Prostate gland (tissue), 2 donors: ENCODE results near the gene CMPK1.

Experiments
- POLR2A ChIP-seq: fragments of 450-650 bp; IDR thresholded peaks from one replicate; pipeline ENCODE4 v1.6.1; 2016; ENCODE audit warnings: antibody characterized with exemption, mild to moderate bottlenecking
- POLR2AphosphoS5 ChIP-seq: sonication (generic); formaldehyde crosslinking; IDR thresholded peaks from one replicate; pipeline ENCODE4 v1.6.1; 2017; ENCODE audit warnings: antibody characterized with exemption
- TF ChIP-seq, protein P1 (sequence below), 4 experiments: fragments of 200-600 bp in 2 of 4; fragments of 450-650 bp in 2 of 4; sonication (generic) in 2 of 4; IDR thresholded peaks; 1 replicate in 3 of 4; 2 replicates in 1 of 4; pipeline ENCODE4 v1.5.1; 2016 to 2019; ENCODE audit warnings: antibody characterized with exemption in 4 of 4, mild to moderate bottlenecking in 2 of 4, moderate library complexity in 2 of 4

DNA sequence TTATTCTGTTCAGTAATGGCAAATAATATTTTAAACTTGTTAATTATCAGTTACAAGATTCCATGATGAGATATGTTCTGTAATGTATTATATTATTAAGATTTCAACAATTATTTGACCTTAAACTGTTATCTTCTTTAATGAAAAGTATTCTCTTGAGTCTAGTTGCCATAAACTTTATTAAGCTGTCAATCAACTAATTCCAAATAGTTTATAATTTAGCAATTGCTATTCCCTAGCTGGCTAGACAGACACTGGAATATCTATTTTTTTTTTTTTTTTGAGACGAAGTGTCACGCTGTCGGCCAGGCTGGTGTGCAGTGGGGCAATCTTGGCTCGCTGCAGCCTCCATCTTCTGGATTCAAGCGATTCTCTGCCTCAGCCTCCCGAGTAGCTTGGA is 3.8 kb downstream of the CMPK1 start:
- TF ChIP-seq, protein P1, sequence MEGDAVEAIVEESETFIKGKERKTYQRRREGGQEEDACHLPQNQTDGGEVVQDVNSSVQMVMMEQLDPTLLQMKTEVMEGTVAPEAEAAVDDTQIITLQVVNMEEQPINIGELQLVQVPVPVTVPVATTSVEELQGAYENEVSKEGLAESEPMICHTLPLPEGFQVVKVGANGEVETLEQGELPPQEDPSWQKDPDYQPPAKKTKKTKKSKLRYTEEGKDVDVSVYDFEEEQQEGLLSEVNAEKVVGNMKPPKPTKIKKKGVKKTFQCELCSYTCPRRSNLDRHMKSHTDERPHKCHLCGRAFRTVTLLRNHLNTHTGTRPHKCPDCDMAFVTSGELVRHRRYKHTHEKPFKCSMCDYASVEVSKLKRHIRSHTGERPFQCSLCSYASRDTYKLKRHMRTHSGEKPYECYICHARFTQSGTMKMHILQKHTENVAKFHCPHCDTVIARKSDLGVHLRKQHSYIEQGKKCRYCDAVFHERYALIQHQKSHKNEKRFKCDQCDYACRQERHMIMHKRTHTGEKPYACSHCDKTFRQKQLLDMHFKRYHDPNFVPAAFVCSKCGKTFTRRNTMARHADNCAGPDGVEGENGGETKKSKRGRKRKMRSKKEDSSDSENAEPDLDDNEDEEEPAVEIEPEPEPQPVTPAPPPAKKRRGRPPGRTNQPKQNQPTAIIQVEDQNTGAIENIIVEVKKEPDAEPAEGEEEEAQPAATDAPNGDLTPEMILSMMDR (IDR thresholded peaks at IDR 0.05), result no peak
- no peak for TF ChIP-seq POLR2A
- TF ChIP-seq POLR2AphosphoS5, result no peak
